MM.1S (cell line): Measurements from ENCODE around the gene SENP7.

Experiments used
- DNase-seq: peaks from one replicate; pipeline ENCODE4 v3.0.0-alpha.2; 2015
- H2AFZ ChIP-seq: fragments of 300-600 bp; sonication (generic); 2 replicates; pipeline ENCODE4 v1.6.0; 2016; ENCODE audit warnings: antibody characterized with exemption, low read length
- H3F3A ChIP-seq: fragments of 300-600 bp; sonication (generic); 2 replicates; pipeline ENCODE4 v1.6.1; 2016; ENCODE audit warnings: mild to moderate bottlenecking, antibody characterized with exemption, low read length, moderate library complexity, mixed read lengths; ENCODE audit not compliant: insufficient read depth
- H3K27ac ChIP-seq: fragments of 300-600 bp; sonication (generic); 2 replicates; pipeline ENCODE4 v1.5.1; 2016; ENCODE audit warnings: mild to moderate bottlenecking, low read length
- H3K27me3 ChIP-seq: fragments of 300-600 bp; sonication (generic); replicated peaks from 2 replicates; pipeline ENCODE4 v1.6.0; 2016; ENCODE audit warnings: low read length; ENCODE audit not compliant: insufficient read depth
- H3K36me3 ChIP-seq: fragments of 300-600 bp; sonication (generic); replicated peaks from 2 replicates; pipeline ENCODE4 v1.6.1; 2016; ENCODE audit warnings: mild to moderate bottlenecking, low read length, mixed read lengths; ENCODE audit not compliant: insufficient read depth
- H3K4me1 ChIP-seq: fragments of 300-600 bp; sonication (generic); 2 replicates; pipeline ENCODE4 v1.6.1; 2016; ENCODE audit warnings: low read length, mixed read lengths
- H3K4me2 ChIP-seq: fragments of 300-600 bp; sonication (generic); 2 replicates; pipeline ENCODE4 v1.6.0; 2016; ENCODE audit warnings: low read depth, low read length
- H3K4me3 ChIP-seq: fragments of 300-600 bp; sonication (generic); 2 replicates; pipeline ENCODE4 v1.5.1; 2016; ENCODE audit warnings: low read length, mixed read lengths
- H3K79me2 ChIP-seq: fragments of 300-600 bp; sonication (generic); 2 replicates; pipeline ENCODE4 v1.6.1; 2016; ENCODE audit warnings: mixed run types, low read length, mixed read lengths
- H3K9ac ChIP-seq: fragments of 300-600 bp; sonication (generic); 2 replicates; pipeline ENCODE4 v1.6.1; 2016; ENCODE audit warnings: low read length, mixed read lengths
- H3K9me2 ChIP-seq: fragments of 300-600 bp; sonication (generic); replicated peaks from 2 replicates; pipeline ENCODE4 v1.6.1; 2016; ENCODE audit warnings: mild to moderate bottlenecking, low read length, mixed read lengths; ENCODE audit not compliant: insufficient read depth
- H3K9me3 ChIP-seq: fragments of 300-600 bp; sonication (generic); replicated peaks from 2 replicates; pipeline ENCODE4 v1.6.1; 2016; ENCODE audit warnings: mild to moderate bottlenecking, low read length, mixed read lengths; ENCODE audit not compliant: insufficient read depth
- H4K20me1 ChIP-seq: fragments of 300-600 bp; sonication (generic); 2 replicates; pipeline ENCODE4 v1.6.1; 2016; ENCODE audit warnings: mild to moderate bottlenecking, low read length, moderate library complexity, mixed read lengths; ENCODE audit not compliant: insufficient read depth
- CTCF ChIP-seq: fragments of 300-600 bp; sonication (generic); IDR thresholded peaks from 2 replicates; pipeline ENCODE4 v1.5.1; 2016; ENCODE audit warnings: antibody characterized with exemption, low read length, mixed read lengths
- EZH2 ChIP-seq: fragments of 300-600 bp; sonication (generic); optimal IDR thresholded peaks from 2 replicates; pipeline ENCODE3; 2017; ENCODE audit warnings: low read depth, mild to moderate bottlenecking, antibody characterized with exemption, low read length, mixed read lengths
- EZH2phosphoT487 ChIP-seq: fragments of 300-600 bp; sonication (generic); IDR thresholded peaks from 2 replicates; pipeline ENCODE4 v1.6.1; 2018; ENCODE audit warnings: antibody characterized with exemption, low read length

SENP7 gene

GRCh38 chr3:101532783-101533602, 20.0 kb upstream of the SENP7 start:
- TF ChIP-seq EZH2 (no peak), EZH2phosphoT487 (no peak), CTCF (no peak)
- H2AFZ ChIP-seq = no peak overlapping the region
- H3K4me1 ChIP-seq = 0 out of 2 replicates have a peak, but pooled peaks cover 8% of the 10 kb centered on the region

DNA sequence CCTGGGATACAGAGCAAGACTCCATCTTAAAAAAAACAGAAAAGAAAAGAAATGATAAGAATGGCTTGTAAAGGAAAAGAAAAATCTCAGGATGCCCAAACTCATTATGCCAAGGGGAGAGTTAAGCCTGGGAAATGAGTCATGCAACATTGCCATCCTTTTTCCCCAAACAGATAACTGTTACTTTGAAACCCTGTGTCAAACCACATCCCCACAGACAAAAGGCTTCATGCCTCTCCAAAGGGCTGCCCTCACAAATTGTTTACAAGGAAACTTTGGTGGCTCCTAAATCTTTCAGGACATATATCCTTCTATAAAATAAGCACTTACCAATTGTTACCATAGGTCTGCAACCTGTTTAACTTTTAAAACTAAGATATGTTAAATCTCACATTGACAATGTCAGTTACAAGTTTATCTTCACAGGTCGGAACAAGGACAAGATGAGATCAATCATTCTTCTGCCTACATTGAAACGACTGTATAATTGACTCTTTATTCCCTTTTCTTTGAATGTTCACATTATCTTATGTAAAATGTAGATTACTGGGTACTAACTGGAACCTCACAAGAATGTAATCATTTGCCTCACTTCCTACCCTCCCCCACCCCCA, 18.6 kb upstream of the SENP7 start:
- H2AFZ ChIP-seq = no peak overlapping the region
- H3K4me2 ChIP-seq = no peak overlapping the region
- H3K4me3 ChIP-seq = no peak overlapping the region
- H3K9me3 ChIP-seq = no peaks in the 10 kb centered on the region
- H3F3A ChIP-seq = no peaks in the 10 kb centered on the region
- H3K4me1 ChIP-seq = 0 out of 2 replicates have a peak, but pooled peaks cover 8% of the 10 kb centered on the region
- no peaks in the 10 kb centered on the region for H4K20me1 ChIP-seq
- no peaks in the 10 kb centered on the region for H3K27me3 ChIP-seq
- no peak overlapping the region for H3K9ac ChIP-seq
- TF ChIP-seq EZH2 (no peak), EZH2phosphoT487 (no peak), CTCF (no peak)
- no peak for DNase-seq
- no peaks in the 10 kb centered on the region for H3K79me2 ChIP-seq
- H3K9me2 ChIP-seq = no peaks in the 10 kb centered on the region
- no peaks in the 10 kb centered on the region for H3K36me3 ChIP-seq
- H3K27ac ChIP-seq = no peak overlapping the region

More at GRCh38 chr3:101532783-101533602, 20.0 kb upstream of the SENP7 start:
- Histone ChIP-seq H3K27me3 (no peaks in the 10 kb centered on the region), H3K4me3 (no peak overlapping the region), H3K4me2 (no peak overlapping the region), H3K27ac (no peak overlapping the region), H4K20me1 (no peaks in the 10 kb centered on the region), H3K9me2 (no peaks in the 10 kb centered on the region), H3K36me3 (no peaks in the 10 kb centered on the region), H3K9ac (no peak overlapping the region), H3K79me2 (no peaks in the 10 kb centered on the region), H3F3A (no peaks in the 10 kb centered on the region), H3K9me3 (no peaks in the 10 kb centered on the region)
- DNase-seq = no peak

- H3K4me1 ChIP-seq = 0 out of 2 replicates have a peak, but pooled peaks cover 8% of the 10 kb centered on the region
- no peaks in the 10 kb centered on the region for H4K20me1 ChIP-seq
- H3K36me3 ChIP-seq = no peaks in the 10 kb centered on the region
- H3F3A ChIP-seq = no peaks in the 10 kb centered on the region
- H3K4me3 ChIP-seq = no peak overlapping the region
- DNase-seq = no peak
- H3K9ac ChIP-seq = no peak overlapping the region
- no peak for TF ChIP-seq CTCF
- TF ChIP-seq EZH2phosphoT487 = no peak
- TF ChIP-seq EZH2 = no peak
- H3K79me2 ChIP-seq = no peaks in the 10 kb centered on the region
- H3K27me3 ChIP-seq = no peaks in the 10 kb centered on the region
- H3K27ac ChIP-seq = no peak overlapping the region
- H2AFZ ChIP-seq = no peak overlapping the region
- H3K9me3 ChIP-seq = no peaks in the 10 kb centered on the region
- H3K4me2 ChIP-seq = no peak overlapping the region
- H3K9me2 ChIP-seq = no peaks in the 10 kb centered on the region
Measured at GRCh38 chr3:101530686-101531047, 17.7 kb upstream of the SENP7 start.
